GM18873 (cell line): ENCODE measurements around the gene MYO7A.

Experiments
- ATAC-seq: cut with Tn5 transposase; IDR thresholded peaks from one replicate; pipeline ENCODE4 v1.9.1; 2021; ENCODE audit warnings: mild to moderate bottlenecking, moderate library complexity, moderate number of reproducible peaks; ENCODE audit not compliant: unreplicated experiment, low FRiP score

Gene MYO7A

GRCh38 chr11:77252555-77253270 is 124.7 kb downstream of the MYO7A start:
- ATAC-seq, result no peak

DNA sequence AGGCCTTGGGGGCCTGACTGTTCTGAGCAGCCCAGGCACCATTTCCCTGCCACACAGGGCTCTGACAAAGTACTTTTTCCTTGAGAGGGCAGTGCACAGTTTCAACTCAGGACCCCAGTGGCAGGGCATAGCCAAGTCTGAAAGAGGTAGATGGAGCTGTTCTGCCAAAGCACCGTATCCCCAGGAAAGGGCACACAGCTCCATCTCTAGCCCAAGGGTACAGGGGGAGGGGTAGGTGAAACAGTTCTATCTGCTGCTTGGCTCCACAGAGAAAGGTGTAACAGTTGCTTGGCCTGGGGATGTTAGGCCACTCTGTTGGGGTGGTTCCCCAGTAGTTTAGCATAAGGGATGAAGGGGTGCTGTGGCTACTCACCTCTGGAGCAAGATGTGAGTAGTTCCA is 125.6 kb downstream of the MYO7A start:
- ATAC-seq, result no peak

GRCh38 chr11:77259641-77260040 is 131.6 kb downstream of the MYO7A start:
- ATAC-seq, result no peak

DNA sequence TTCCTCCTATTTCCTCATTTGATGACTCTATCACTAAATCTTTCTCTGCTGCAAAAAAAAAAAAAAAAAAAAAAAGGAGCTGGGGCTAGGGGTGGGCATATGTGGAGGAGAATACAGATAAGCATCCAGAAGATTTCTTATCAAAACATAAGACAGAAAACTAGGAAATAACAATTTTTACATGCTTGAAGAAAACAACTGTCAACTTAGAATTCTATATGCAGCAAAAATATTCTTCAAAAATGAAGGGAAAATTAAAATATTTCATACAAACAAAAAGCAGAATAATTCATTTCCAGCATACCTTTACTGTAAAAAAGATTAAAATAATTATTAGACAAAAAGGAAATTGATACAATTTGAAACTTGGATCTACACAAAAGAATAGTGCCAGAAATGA is 134.8 kb downstream of the MYO7A start:
- ATAC-seq, result no peak
